COR-L47 (cell line): Measurements from ENCODE around the gene ADISSP.

Experiments used
- DNase-seq: peaks from one replicate; lab custom pipeline; 2025; lab: John Stamatoyannopoulos, UW

ADISSP gene

DNA sequence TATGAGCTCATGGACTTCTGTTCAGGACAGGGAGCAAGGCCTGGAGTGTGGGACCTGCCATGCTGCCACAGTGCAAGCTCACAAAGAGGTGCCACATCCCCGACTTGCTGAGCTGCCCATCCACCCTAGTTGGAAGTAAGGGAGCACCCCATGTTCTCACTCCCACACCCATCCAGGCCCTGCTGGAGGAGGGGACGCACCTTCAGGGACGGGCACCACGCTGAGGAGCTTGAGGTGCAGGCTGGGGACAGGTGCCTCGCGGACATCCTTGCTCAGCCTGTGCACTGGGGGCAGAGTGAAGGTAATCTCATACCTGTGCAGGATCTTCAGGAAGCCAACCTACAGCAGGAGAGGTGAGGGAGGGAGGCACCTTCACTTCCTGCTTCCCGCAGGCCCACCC lies 12.3 kb downstream of the ADISSP start:
- no peak for DNase-seq

DNA sequence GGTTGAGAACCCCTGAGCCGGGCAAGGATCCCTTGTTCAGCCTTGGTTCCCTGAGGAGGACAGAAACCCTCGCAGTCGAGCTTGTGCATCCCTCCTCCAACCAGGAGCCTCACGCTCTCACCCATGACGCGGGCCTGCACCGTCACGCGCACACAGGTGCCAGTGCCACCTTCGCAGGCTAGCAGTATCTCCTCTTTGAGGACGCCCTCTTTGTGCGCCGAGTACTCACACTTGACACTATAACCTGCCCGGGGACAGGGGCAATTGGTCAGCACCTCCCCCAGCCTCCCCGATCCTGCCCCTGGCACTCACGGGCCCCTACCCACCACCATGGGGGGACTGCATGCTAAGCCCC lies 13.3 kb downstream of the ADISSP start:
- no peak for DNase-seq

DNA sequence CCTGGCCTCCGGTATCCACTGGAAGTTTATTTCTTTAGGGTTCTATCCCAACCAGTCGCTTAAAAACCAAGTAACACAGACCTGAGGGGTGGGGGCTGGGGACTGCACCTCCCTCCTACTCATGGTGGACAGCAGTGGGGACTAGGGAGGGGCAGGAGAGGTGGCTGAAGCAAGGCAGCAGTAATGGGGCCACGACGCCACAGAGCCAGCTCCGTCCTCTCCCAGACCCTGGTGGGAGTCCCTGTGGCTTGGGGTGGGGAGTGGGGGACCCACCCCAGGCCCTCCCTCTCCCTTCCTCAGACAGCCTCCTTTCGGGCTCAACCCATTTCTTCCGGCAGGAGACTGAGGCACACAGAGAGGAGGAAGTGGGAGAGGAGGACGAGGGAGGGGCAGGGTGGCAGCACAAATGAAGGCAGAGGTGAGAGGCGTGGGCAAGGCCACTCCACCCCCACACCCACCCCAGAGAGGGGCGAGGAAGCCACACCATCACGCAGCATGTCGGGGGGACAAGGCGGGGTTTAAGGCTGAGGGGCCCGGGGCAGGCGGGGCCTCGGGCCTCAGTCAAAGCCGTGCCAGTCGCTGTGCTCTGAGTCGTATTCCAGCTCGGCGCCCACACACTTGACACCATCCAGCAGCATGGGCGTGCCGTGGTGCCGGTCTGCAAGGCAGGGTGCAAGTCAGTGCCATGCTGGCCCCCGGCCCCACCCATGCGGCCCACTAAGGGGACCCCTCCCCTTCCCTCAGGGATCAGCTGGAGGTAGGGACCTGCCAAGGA lies 13.9 kb downstream of the ADISSP start:
- DNase-seq, result no peak

DNA sequence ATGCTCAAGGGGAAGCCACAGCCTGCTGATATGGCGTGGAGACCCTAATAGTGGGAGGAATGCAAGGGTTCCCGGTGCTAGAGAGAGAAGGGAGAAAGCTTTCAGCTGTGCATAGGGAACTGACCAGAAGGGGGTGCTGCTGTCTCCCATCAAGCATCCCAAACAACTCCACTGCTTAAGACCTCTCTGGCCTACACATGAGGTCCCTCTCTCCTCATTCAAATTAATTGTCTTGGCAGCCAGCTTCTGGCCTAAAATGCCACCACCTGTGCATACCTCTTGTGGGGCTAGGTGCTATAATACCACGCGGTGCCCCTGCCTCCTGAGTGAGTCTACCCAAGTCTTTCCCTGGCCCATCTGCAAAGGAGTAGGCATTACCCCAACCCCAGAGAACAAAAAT lies 14.5 kb downstream of the ADISSP start:
- peak; percentile 38 for DNase-seq

DNA sequence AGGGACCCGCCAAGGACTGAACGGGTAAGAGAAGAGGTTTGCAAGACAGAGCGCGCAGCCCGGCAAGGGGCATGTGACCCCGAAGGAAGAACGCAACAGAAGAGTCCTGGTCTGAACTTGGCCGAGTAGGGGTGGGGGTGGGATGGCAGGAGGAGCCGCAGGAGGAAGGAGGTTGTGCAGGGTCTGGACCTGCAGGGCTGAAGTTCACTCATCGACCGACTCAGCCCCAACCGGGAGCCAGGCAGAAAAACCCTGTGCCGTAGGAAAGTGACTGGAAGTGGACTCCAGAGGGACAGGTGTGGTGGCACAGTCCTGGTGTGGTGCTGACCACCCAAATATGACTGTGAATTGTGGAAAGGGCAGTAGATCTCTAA lies 15.2 kb downstream of the ADISSP start:
- DNase-seq, result no peak

DNA sequence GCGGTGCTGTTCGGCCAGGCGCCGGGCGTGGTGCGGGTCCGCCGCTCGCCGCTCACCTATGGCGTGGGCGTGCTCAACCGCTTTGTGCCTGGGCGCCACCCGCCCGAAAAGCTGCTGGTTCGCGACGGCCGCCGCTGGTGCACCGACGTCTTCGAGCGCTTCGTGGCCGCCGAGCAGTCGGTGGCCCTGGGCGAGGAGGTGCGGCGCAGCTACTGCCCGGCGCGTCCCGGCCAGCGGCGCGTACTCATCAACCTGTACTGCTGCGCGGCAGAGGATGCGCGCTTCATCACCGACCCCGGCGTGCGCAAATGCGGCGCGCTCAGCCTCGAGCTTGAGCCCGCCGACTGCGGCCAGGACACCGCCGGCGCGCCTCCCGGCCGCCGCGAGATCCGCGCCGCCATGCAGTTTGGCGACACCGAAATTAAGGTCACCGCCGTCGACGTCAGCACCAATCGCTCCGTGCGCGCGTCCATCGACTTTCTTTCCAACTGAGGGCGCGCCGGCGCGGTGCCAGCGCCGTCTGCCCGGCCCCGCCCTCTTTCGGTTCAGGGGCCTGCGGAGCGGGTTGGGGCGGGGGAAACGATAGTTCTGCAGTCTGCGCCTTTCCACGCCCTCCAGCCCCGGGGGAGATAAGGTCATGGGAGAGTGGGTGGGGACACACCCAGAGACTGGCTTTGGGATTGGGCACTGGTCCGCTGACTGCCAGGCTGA lies 15.7 kb downstream of the ADISSP start:
- DNase-seq, result peak; percentile 41

DNA sequence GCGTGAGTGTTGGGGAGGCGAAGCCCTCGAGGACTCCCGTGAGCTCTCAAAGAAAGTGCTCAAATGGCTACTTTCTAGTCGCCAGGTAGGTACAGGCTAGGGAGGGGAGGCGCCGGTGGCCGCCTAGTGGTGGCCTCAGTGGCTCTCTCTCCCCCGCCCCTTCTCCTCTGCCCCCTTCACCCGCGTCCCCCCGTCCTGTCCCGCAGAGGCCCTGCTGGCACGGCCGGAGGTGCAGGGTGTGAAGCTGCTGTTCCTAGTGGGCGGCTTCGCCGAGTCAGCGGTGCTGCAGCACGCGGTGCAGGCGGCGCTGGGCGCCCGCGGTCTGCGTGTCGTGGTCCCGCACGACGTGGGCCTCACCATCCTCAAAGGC lies 16.3 kb downstream of the ADISSP start:
- no peak for DNase-seq

DNA sequence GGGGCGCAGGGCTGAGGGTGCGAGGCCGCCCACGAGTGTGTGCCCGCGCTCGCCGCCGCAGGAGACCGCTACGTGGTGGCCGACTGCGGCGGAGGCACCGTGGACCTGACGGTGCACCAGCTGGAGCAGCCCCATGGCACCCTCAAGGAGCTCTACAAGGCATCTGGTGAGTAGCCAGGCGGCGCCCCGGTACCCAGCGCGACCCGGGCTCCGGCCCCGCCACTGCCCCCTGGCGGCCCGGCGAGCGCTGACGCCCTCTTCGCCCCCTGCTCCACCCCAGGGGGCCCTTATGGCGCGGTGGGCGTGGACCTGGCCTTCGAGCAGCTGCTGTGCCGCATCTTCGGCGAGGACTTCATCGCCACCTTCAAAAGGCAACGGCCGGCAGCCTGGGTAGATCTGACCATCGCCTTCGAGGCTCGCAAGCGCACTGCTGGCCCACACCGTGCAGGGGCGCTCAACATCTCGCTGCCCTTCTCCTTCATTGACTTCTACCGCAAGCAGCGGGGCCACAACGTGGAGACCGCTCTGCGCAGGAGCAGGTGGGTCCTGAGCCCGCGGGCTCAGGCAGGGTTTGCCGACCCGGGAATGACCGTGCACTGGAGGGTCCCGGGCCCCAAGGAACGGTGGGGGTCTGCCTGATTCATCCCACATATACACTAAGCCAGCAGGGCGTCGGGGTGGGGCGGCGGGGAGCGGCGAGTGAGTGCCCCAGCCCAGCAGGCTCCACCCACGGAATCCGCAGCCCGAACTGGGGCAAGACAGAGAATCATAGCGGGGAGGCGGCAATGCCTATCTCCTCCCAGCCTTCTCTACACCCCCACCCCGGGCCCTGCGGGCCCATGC lies 17.6 kb downstream of the ADISSP start:
- no peak for DNase-seq

DNA sequence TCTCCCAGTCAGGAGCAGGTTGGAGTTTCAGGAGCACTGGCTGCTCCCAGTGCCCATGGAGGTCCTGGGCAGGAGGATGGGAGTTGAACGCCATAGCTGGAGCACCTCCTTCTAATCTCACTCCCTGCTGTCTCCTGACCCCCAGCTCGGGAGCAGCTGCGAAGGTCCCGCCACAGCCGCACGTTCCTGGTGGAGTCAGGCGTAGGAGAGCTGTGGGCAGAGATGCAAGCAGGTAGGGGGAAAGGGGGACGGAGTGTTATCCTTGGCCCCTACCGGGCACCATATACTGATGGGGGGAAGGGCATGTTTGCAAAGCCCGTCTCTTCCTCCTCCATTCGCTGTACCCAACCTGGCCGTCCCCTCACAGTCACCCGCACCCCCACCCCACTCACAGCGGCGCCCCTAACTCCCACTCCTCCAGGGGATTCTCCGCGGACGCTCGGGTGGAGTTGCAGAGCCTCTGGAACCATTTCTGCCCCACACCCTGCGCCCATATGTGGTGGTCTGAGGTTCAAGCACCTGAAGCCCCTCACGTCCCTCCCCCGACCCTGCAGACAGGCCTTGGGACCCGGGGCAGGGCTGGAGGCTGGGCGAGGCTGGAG lies 18.4 kb downstream of the ADISSP start:
- no peak for DNase-seq

DNA sequence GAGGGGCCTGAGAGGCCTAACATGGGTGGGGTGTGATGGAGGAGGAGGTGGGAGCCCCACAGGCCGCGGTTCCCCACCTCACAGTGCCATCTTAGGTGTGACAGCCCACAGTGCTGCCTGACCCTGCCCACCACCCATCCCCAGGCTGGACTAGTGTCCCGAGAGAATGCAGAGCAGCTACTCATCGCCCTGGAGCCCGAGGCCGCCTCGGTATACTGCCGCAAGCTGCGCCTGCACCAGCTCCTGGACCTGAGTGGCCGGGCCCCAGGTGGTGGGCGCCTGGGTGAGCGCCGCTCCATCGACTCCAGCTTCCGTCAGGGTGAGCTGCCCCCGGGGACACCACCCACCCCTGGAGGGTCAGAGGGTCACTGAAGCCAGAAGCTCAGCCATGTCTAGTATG lies 19.5 kb downstream of the ADISSP start:
- no peak for DNase-seq

DNA sequence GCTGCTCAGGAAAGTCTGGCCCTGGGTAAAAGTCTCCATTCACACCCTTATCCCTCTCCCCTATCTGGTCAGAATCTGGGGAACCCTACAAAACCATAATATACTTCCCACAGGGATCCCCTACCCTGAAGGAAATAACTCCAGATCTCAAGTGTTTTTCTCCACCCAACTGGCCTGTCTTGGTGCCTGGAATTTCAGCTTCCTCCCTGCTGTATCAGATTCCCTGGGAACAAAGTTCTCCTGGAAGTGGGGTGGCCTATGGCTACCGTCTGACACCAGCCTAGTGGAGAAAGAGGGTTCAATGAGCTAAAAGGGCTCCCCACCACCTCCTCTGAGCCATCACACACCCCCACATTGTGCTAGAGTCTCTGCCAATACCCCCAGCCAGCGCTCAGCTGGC lies 20.1 kb downstream of the ADISSP start:
- no peak for DNase-seq

DNA sequence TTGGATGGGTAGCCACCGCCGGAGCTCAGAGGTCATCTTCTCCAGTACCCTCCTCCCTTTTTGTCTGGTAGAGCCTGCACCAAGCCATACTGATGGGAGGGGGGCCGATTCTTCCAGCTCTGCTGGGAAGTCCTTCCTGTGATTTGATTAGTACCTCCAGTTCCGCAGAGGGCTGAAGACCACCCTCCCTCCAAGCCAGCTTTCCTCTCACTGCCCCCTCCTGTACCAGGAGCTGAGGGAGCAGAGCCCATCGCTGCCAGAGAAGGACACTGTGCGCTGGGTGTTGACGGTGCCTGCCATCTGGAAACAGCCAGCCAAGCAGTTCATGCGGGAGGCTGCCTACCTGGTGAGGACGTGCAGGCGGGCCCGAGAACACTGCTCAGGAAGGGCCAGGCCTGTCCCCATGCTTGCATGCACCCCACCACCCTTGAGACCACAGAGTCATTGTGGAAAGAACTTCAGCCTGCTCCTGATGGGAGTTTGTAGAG lies 21.8 kb downstream of the ADISSP start:
- no peak for DNase-seq

DNA sequence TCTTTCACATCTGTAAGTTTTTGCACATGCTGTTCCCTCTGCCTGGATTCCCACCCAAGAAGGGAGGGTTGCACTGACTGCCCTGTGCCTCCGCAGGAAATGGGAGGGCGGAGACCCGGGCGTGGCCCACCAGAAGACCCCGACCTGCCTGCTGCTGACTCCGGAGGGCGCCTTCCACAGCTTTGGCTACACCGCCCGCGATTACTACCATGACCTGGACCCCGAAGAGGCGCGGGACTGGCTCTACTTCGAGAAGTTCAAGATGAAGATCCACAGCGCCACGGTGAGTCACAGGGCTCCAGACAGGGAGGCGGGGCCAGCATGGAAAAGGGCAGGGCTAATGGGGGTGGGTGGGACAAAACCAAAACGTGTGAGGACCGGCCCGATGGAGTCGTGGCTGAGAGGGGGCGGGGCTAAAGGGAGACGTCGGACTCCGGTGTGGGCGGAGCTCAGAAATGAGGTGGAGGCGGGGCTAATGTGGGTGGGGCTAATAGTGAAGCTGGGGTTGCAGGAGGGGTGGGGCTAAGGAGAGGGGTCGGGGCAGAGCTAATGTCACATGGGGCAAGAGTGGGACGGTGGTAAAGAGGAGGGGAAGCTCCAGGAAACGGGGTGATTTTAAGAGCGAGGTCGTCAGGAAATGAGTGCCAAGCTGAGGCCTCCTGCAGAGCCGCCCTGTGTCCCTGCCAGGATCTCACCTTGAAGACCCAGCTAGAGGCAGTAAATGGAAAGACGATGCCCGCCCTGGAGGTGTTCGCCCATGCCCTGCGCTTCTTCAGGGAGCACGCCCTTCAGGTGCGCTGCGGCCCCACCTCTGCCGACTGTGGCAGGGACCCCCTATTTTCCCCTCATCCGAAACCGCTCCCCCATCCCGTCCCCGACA lies 22.5 kb downstream of the ADISSP start:
- DNase-seq, result no peak

DNA sequence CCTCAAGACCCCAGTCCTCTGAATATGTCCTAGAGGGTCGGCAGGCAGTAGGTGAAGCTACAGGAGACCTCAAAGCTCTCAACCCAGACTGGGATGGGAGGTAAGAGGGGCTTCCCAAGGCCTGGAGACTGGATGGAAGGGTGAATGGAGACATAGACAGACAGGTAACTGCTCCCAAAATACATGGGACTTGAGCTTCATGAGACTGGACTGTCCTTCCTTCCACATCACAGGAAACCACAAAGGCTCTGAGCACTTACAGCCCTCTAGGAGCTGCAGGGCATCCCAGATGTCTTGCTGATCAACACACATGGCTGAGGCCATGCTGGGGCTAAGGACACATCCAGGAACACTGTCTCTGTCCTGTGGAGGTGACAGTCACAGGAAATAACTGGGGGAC lies 23.5 kb downstream of the ADISSP start:
- no peak for DNase-seq

DNA sequence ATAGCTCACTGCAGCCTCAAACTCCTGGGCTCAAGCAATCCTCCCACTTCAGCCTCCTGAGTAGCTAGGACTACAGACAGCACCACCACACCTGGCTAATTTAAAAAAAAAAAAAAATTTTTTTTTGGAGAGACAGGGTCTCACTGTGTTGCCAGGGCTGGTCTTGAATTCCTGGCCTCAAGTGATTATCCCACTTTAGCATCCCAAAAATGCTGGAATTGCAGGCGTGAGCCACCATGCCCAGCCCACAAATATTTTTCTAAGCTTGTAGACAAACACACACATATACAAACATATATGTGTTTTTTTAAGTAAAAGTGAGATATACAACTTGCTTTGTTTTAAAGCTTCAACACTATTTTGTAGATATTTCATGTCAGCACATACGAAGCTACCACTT lies 24.3 kb downstream of the ADISSP start:
- no peak for DNase-seq

DNA sequence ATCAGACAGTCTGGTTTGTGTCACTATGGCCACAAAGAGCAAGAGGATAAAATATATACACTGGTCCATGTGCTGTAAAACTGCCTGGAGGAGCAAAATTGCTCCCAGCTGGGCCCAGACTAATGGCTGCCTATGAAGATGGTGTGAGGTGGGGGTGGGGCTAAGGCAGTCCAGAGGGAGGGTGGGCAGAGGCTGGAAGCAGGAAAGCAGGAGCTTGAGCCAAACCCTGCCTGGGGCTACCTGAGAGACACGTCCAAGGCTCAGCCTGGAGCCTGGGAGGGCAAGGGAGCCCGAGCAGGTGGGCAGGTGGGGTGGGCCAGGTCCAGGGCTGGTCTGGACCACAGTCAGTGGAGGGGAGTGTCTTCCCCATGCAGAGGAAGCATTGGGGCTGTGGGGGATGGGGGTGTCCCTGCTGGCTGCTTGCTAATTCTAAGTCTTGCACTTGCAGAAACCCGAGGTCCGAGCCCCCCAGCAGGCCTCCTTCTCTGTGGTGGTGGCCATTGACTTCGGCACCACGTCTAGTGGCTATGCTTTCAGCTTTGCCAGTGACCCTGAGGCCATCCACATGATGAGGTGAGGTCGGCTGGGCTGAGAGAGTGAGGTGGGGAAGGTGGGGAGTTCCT lies 25.6 kb downstream of the ADISSP start:
- no peak for DNase-seq

DNA sequence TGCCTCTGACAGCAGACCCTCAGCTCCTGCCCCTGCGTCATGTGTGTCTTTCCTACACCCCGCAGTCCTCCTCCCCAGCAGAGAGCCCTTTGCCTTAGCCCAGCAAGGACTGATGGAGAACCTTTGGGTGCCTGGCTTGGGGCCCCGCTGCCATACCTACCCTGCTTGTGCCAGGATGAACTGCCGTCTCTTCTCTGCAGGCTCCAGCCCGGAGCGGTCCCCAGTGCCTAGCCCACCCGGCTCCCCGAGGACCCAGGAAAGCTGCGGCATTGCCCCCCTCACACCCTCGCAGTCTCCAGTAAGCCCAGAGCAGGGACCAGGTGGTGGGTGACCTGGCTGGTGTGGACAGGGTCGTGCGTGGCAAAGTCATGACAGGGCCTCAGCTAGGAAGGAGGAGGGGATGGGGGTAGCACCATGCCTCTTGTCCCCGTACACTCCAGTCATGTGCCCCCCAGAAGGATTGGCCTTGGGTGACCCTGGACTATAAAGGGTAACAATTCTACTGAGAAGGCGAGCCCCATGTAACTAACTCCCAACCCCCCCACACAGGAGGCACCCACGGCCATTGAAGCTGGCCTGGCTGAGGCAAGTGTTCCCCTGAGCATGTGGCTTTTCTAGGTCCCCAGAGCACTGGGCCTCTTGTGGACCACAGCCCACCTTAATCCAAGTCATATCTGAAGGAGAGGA lies 26.8 kb downstream of the ADISSP start:
- DNase-seq, result no peak

DNA sequence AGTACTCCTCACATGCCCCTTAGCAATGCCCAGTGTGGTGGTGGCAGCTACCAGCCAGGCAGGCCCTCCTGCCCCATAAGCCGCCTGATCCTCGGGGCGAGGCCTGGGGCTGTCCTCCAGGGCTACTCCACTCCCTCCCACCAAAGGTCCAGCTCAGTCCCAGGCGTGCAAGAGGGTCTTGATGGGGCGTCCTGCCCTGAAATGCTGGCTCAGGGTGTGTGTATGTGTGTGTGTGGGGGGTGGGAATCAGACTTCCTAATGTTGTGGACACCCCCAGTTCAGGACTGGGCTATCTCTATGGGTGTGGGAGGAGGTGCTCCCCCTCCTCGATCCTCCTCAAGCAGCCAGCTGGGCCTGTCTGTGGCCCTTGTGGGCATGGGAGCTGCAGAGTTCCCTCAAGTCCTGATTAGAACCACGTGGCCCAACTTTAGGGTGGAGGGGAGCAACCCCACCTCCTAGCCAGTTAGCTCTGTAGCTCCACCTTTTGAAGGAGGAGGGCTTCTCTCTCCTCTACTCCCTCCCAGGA lies 27.6 kb downstream of the ADISSP start:
- no peak for DNase-seq

DNA sequence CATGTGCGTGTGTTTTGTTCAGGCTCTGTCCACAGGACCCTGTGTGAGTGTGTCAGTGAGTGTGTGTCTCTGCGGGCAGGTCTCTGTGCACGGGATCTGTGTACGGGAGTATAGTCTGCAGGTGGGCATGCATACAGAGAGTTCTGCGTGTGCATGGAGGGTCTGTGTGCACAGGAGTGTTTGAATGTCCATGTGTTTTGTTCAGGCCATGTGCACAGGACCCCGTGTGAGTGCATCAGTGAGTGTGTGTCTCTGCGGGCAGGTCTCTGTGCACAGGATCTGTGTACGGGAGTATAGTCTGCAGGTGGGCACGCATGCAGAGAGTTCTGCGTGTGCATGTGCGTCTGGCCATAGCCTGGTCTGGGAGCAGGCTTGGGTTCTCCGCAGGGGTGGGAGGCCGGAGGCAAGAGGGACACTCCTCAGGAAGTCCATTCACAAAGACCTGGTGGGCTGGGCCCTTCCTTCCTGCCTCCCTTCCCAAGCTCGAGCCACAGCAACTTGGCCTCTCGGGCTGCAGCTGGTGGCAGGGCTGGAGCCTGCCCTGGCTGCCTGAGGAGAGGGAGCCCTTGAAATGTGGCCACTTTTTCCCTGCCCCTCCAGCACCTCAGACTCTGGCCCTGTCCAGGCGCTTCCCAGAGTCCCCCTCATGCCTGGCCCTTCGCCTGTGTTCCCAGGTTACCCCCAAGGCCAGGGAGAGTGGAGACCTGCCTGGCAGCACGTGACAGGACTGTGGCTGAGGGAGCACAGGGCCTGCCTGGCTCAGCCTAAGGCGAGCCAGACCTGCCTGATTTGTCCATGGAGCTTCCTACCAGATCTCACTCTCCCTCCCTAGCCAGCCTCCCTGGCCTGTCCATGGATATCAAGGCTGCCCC lies 28.3 kb downstream of the ADISSP start:
- DNase-seq, result no peak
